ENCODE results near the gene ITGB4.

DNA sequence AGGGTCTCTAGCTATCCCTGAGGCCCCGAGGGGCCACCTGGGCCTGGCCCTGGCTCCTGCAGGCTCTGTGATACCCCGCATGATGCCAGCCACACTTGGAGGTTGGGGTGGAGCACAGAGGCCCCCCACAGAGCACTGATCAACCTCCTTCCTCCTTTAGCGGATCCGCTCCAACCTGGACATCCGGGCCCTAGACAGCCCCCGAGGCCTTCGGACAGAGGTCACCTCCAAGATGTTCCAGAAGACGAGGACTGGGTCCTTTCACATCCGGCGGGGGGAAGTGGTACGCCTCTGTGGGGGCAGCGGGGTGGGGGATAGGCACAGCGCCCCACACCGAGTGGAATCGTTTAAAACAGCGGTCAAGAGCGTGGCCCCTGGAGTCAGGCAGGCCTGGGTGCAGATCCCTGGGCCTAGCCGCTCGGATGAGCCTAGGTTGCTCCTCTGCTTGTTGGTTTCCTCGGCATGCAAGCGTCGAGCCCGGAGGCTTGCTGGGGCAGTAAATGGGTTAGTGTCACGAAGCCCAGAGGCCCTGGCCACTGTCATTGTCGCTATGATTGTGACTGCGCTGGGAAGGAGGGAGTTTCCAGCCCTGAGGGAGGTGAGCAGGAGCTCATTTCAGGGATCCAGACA, 9.9 kb downstream of the ITGB4 start:
- TF ChIP-seq, protein P1, sequence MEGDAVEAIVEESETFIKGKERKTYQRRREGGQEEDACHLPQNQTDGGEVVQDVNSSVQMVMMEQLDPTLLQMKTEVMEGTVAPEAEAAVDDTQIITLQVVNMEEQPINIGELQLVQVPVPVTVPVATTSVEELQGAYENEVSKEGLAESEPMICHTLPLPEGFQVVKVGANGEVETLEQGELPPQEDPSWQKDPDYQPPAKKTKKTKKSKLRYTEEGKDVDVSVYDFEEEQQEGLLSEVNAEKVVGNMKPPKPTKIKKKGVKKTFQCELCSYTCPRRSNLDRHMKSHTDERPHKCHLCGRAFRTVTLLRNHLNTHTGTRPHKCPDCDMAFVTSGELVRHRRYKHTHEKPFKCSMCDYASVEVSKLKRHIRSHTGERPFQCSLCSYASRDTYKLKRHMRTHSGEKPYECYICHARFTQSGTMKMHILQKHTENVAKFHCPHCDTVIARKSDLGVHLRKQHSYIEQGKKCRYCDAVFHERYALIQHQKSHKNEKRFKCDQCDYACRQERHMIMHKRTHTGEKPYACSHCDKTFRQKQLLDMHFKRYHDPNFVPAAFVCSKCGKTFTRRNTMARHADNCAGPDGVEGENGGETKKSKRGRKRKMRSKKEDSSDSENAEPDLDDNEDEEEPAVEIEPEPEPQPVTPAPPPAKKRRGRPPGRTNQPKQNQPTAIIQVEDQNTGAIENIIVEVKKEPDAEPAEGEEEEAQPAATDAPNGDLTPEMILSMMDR (IDR thresholded peaks at IDR 0.05 in 4 of 5, conservative IDR thresholded peaks at IDR 0.05 in 1 of 5): no peak
- TF ChIP-seq POLR2A (IDR thresholded peaks at IDR 0.05): no peak

Data from gastrocnemius medialis (tissue), 4 donors.